Left lung (tissue), 10 donors: ENCODE measurements around the gene NUDT3. TPM values are rescaled to one million over a fixed set of nuclear protein-coding genes. Genes with fewer than 3 reads are reported as not detected.

Experiments used
- ATAC-seq: fragments of 200-7000 bp; cut with Tn5 transposase; one replicate; pipeline ENCODE4 v1.9.1; 2020; ENCODE audit warnings: moderate library complexity
- DNase-seq, 4 donors: peaks; one replicate each; pipeline ENCODE4 v3.0.0-alpha.2; 2013 to 2020
- H3K27ac ChIP-seq, 2 donors: fragments of 200-600 bp; sonication (generic) in 1 of 2; one replicate each; pipeline versions ENCODE4 v1.5.0 to v1.8.0; 2020 to 2021
- H3K27me3 ChIP-seq, 2 donors: fragments of 200-600 bp; sonication (generic) in 1 of 2; one replicate each; pipeline versions ENCODE4 v1.5.0 to v1.8.0; 2020 to 2021
- H3K36me3 ChIP-seq, 2 donors: fragments of 200-600 bp; sonication (generic) in 1 of 2; one replicate each; pipeline versions ENCODE4 v1.5.0 to v1.8.0; 2020 to 2021
- H3K4me1 ChIP-seq, 2 donors: fragments of 200-600 bp; one replicate each; pipeline ENCODE4 v1.8.0; 2021
- H3K4me3 ChIP-seq, 2 donors: fragments of 200-600 bp; sonication (generic) in 1 of 2; one replicate each; pipeline versions ENCODE4 v1.5.0 to v1.8.0; 2020 to 2021; ENCODE audit warnings: mild to moderate bottlenecking in 1 of 2
- H3K9me3 ChIP-seq, 2 donors: fragments of 200-600 bp; sonication (generic) in 1 of 2; one replicate each; pipeline versions ENCODE4 v1.5.0 to v1.8.0; 2020 to 2021
- intact Hi-C, 2 donors: fragments of 100-400 bp; cut with DNase I; formaldehyde crosslinking; loops; one replicate each; pipeline versions ENCODE4 v1.11.2 to v1.14.2; 2022
- polyA plus RNA-seq, 6 donors: library from polyadenylated mRNA; unstranded; fragments of 120-200 nt; gene quantifications; one replicate each; pipeline ENCODE4 v1.2.1, GENCODE V29; 2013; ENCODE audit not compliant: insufficient read length in 6 of 6
- total RNA-seq, 2 donors: library from RNA; stranded (reverse); fragmentation: NEBNext Ultra II Directional; extraction: Animal tissue kit (Norgen Biotek cat#: 25700); gene quantifications; one replicate each; pipeline ENCODE4 v1.2.1, GENCODE V29; 2021
- TF ChIP-seq, protein P1 (sequence below), 2 donors: fragments of 200-600 bp; sonication (generic) in 1 of 2; IDR thresholded peaks; one replicate each; pipeline versions ENCODE4 v1.5.0 to v1.8.0; 2021; ENCODE audit warnings: antibody characterized with exemption in 2 of 2
- donor health status: DM: no; HTN: yes; CAD: no.
- donor health status: DM: no; HTN: no; CAD: no.

NUDT3 gene
- total and polyA plus RNA-seq, 8 donors, result 10.5 to 27.9 (median 14.9) TPM

DNA sequence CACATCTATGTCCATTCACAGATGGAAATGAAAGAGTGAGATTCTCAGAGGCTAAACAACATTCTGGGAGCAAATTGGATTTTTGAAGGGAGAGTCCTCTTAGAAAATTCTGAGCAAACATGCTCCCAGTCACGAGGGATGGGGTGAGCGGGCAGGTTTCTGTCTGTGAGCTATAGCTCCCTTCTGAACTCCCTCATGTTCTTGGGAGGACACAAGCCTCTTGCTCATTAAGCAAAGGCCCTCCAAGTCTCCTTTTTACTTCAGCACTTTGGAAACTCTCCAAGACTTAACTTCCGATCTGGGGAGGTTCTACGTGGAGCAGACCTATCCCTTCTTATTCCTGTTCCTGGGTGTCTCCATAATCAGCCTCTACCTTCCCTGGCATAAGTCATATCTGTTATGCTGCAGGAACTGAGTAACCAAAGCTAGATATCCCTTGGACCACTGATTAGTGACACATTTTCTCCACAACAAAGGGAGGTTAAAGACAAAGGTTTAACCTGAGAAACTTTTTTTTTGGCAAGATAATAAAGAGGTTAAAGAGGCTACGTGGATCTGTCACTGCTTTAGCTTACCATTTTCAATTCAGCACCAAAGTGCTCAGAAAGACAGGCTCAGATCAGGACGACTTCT is 110.7 kb downstream of the NUDT3 start:
- Histone ChIP-seq H3K36me3 (peaks cover 0 to 9% of the 10 kb centered on the region in 2 donors), H3K4me3 (no peak overlapping the region), H3K27me3 (no peaks in the 10 kb centered on the region), H3K27ac (no peak overlapping the region), H3K4me1 (peaks cover 0 to 64% of the 10 kb centered on the region in 2 donors), H3K9me3 (no peaks in the 10 kb centered on the region)
- ATAC-seq (no peak), DNase-seq (no peak)
- intact Hi-C loops, result no loop called here
- TF ChIP-seq, protein P1, sequence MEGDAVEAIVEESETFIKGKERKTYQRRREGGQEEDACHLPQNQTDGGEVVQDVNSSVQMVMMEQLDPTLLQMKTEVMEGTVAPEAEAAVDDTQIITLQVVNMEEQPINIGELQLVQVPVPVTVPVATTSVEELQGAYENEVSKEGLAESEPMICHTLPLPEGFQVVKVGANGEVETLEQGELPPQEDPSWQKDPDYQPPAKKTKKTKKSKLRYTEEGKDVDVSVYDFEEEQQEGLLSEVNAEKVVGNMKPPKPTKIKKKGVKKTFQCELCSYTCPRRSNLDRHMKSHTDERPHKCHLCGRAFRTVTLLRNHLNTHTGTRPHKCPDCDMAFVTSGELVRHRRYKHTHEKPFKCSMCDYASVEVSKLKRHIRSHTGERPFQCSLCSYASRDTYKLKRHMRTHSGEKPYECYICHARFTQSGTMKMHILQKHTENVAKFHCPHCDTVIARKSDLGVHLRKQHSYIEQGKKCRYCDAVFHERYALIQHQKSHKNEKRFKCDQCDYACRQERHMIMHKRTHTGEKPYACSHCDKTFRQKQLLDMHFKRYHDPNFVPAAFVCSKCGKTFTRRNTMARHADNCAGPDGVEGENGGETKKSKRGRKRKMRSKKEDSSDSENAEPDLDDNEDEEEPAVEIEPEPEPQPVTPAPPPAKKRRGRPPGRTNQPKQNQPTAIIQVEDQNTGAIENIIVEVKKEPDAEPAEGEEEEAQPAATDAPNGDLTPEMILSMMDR (IDR thresholded peaks at IDR 0.05), result no peak

DNA sequence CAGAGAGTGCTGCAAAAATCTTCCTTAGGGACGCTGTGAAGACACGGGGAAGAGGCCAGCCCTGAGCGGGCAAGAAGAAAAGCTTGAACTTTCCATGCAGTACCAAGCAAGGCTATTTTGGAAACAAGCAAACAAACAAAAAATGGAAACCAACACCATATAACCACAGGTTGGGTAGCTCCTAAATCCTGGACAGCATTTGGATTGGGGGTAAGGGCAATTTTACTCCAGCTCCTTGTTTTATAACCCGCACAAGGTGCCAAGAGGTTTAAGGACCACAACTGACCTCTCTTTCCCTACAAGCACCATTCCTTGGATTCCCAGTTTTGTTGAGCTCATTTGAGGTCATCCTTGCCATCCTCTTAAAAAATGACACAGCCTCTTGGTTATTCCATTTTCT is 112.3 kb downstream of the NUDT3 start:
- ATAC-seq (no peak), DNase-seq (no peak)
- Histone ChIP-seq H3K36me3 (peaks cover 0 to 9% of the 10 kb centered on the region in 2 donors), H3K27me3 (no peaks in the 10 kb centered on the region), H3K4me1 (peaks cover 0 to 48% of the 10 kb centered on the region in 2 donors), H3K9me3 (no peaks in the 10 kb centered on the region), H3K27ac (no peak overlapping the region), H3K4me3 (no peak overlapping the region)
- intact Hi-C loops, result no loop called here
- TF ChIP-seq, protein P1 (IDR thresholded peaks at IDR 0.05), result no peak

DNA sequence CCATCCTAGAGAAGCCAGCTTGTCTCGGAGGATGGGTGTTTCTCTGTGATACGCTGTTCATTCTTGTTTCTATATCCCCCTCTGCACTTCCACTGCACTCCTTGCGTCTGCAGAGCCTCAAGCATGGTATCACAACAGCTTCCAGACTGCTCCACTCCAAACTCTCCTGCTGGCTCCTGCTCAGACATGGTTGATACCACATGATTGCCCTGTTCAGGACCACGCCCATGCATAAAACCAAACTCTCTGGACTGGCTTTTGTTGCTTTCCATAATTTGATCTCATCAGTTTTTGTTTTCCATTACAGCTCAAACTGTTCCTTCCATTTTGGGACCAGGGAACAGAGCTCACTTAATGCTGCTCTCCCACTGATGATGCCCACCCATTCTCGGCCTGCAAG is 113.6 kb downstream of the NUDT3 start:
- ATAC-seq (no peak), DNase-seq (no peak)
- Histone ChIP-seq H3K36me3 (peaks cover 0 to 9% of the 10 kb centered on the region in 2 donors), H3K9me3 (no peaks in the 10 kb centered on the region), H3K27ac (no peak overlapping the region), H3K4me1 (peaks cover 0 to 38% of the 10 kb centered on the region in 2 donors), H3K4me3 (no peak overlapping the region), H3K27me3 (no peaks in the 10 kb centered on the region)
- intact Hi-C loops, result no loop called here
- TF ChIP-seq, protein P1 (IDR thresholded peaks at IDR 0.05), result no peak

DNA sequence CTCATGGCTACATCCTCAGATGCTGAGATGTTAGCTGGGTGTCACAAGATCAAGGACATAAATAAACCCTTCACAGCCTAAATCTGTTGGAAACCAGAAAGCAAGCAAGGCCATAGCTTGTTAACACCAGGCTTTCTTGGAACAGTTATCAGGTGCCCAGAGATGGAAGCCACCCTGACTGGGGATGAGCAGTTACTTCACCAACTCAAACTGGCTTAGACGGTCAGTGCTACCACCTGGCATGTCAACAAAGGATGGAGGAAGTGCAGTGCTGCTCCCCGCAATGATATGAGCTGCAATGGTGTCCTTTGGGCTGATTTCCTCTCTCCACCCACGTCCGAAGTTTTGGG is 114.7 kb downstream of the NUDT3 start:
- peaks cover 0 to 9% of the 10 kb centered on the region in 2 donors for H3K36me3 ChIP-seq
- no peak overlapping the region for H3K27ac ChIP-seq
- ATAC-seq, result no peak
- no peak for DNase-seq
- no peaks in the 10 kb centered on the region for H3K27me3 ChIP-seq
- H3K4me1 ChIP-seq, result peaks cover 0 to 38% of the 10 kb centered on the region in 2 donors
- intact Hi-C loops, result no loop called here
- no peaks in the 10 kb centered on the region for H3K9me3 ChIP-seq
- H3K4me3 ChIP-seq, result no peak overlapping the region
- TF ChIP-seq, protein P1 (IDR thresholded peaks at IDR 0.05), result no peak

DNA sequence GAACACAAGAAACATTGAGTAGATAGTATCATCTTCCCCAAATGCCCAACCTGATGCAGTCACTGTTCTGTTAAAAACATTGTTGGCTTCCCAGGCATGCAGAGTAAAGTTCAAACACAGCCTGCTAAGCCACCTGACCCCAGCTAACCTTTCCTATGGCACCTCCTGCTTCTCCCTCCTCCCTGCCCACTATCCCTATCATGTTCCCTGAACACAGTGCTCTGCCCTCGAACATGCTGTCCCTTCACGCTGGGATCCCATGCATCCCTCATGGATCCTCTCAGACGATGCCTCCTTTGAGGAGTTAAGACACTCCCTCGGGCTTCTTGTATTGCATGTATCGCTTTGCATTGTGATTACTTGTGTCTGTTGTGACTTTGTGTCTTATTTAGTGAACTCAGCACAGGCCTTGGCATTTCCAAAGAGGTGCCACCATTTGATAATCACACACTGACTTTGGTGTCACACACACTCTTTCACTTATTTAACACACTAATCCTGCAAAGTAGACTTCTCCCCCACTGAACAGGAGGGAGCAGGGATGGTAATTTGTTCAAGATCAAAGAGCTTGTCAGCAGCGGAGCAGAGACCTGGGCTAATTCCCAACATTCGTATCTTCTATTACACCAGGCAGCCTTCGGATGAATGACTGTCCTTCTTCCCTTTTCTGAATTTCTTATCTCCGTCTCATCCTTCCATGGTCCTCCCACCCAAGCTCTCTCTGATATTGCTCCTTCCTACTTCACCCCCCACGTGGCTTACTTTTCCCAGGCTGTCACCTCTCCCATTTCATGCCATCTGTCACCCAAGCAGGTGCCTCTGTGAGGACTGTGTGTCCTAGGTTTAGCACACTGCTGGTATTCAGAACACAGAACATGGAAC is 115.3 kb downstream of the NUDT3 start:
- Histone ChIP-seq H3K27ac (no peak overlapping the region), H3K4me1 (peaks cover 0 to 38% of the 10 kb centered on the region in 2 donors), H3K36me3 (peaks cover 0 to 9% of the 10 kb centered on the region in 2 donors), H3K27me3 (no peaks in the 10 kb centered on the region), H3K9me3 (no peaks in the 10 kb centered on the region), H3K4me3 (no peak overlapping the region)
- TF ChIP-seq, protein P1 (IDR thresholded peaks at IDR 0.05), result no peak
- intact Hi-C loops, result no loop called here
- ATAC-seq (no peak), DNase-seq (no peak)
